Vagina (tissue), 2 donors: ENCODE measurements around the gene CGB8. TPM values are rescaled to one million over a fixed set of nuclear protein-coding genes. Genes with fewer than 3 reads are reported as not detected.
A peak's percentile ranks its signal among the peaks of the same experiment; 100 is the strongest.

ENCODE experiments used
- DNase-seq, 2 donors: peaks; one replicate each; pipeline ENCODE4 v3.0.0-alpha.2; 2017; ENCODE audit errors: extremely low spot score in 2 of 2
- H3K27ac ChIP-seq: fragments of 200-600 bp; sonication (generic); one replicate; pipeline ENCODE4 v1.5.1; 2019
- H3K27me3 ChIP-seq: fragments of 200-600 bp; sonication (generic); one replicate; pipeline ENCODE4 v1.5.1; 2019
- H3K36me3 ChIP-seq, 2 donors: fragments of 200-600 bp; sonication (generic); one replicate each; pipeline ENCODE4 v1.5.1; 2017 to 2019
- H3K4me1 ChIP-seq: fragments of 200-600 bp; sonication (generic); one replicate; pipeline ENCODE4 v1.5.1; 2019
- H3K4me3 ChIP-seq, 2 donors: fragments of 200-600 bp; sonication (generic); 1 replicate in 1 of 2; 2 replicates in 1 of 2; pipeline ENCODE4 v1.5.1; 2016 to 2019
- H3K9me3 ChIP-seq: fragments of 200-600 bp; sonication (generic); one replicate; pipeline ENCODE4 v1.5.1; 2019
- POLR2A ChIP-seq, 2 donors: fragments of 450-650 bp; IDR thresholded peaks; one replicate each; pipeline ENCODE4 v1.6.1; 2017; ENCODE audit warnings: antibody characterized with exemption in 2 of 2, mild to moderate bottlenecking in 2 of 2, moderate library complexity in 2 of 2
- POLR2AphosphoS5 ChIP-seq, 2 donors: sonication (generic); formaldehyde crosslinking; IDR thresholded peaks; one replicate each; pipeline ENCODE4 v1.9.0; 2017; ENCODE audit warnings: antibody characterized with exemption in 2 of 2, mild to moderate bottlenecking in 2 of 2, low read depth in 1 of 2; ENCODE audit not compliant: insufficient read depth in 1 of 2
- intact Hi-C: fragments of 100-400 bp; cut with DNase I; formaldehyde crosslinking; loops from one replicate; pipeline ENCODE4 v1.15.1; 2023
- total RNA-seq: library from RNA; depleted of rRNA; stranded (reverse); fragments of >200 nt; gene quantifications from one replicate; pipeline ENCODE4 v1.2.3, GENCODE V29; 2016
- TF ChIP-seq, protein P1 (sequence below), 3 experiments: fragments of 450-650 bp in 2 of 3; fragments of 200-600 bp in 1 of 3; sonication (generic) in 1 of 3; IDR thresholded peaks; one replicate each; pipeline ENCODE4 v1.5.1; 2017 to 2019; ENCODE audit warnings: antibody characterized with exemption in 3 of 3, mild to moderate bottlenecking in 2 of 3, moderate library complexity in 2 of 3

Gene CGB8
- total RNA-seq, 1 donor from 2014 or later = not detected

DNA sequence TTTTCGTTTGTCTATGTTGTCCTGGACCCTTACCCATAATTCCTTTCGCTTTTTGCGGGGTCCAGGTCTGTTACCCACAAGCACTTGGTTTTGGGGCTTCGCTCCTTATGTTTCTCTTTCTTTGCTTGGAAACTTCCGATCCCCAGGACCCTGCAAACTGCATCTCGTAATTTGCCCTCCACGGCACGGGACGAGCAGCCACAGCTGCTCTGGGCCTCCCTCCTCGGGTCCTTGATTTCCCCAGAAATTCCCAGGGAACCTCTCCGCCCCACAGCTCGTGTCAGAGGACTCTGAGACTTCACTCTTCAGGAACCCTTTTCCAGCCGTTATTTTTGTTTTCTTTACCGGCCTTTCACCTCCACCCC lies 36.9 kb upstream of the CGB8 start:
- peaks cover 29% of the 10 kb centered on the region for H3K4me1 ChIP-seq
- intact Hi-C loops = no loop called here
- DNase-seq = no peak
- H3K4me3 ChIP-seq = peak overlapping the region; percentile 69 to 72
- TF ChIP-seq POLR2AphosphoS5 (IDR thresholded peaks at IDR 0.05; ENCODE audit: insufficient read depth in 1 of 2, low read depth in 1 of 2) (no peak), POLR2A (IDR thresholded peaks at IDR 0.05) (no peak)
- TF ChIP-seq, protein P1, sequence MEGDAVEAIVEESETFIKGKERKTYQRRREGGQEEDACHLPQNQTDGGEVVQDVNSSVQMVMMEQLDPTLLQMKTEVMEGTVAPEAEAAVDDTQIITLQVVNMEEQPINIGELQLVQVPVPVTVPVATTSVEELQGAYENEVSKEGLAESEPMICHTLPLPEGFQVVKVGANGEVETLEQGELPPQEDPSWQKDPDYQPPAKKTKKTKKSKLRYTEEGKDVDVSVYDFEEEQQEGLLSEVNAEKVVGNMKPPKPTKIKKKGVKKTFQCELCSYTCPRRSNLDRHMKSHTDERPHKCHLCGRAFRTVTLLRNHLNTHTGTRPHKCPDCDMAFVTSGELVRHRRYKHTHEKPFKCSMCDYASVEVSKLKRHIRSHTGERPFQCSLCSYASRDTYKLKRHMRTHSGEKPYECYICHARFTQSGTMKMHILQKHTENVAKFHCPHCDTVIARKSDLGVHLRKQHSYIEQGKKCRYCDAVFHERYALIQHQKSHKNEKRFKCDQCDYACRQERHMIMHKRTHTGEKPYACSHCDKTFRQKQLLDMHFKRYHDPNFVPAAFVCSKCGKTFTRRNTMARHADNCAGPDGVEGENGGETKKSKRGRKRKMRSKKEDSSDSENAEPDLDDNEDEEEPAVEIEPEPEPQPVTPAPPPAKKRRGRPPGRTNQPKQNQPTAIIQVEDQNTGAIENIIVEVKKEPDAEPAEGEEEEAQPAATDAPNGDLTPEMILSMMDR (IDR thresholded peaks at IDR 0.05) = no peak
- peaks cover 0 to 24% of the 10 kb centered on the region in 2 donors for H3K36me3 ChIP-seq
- peak overlapping the region; percentile 80 for H3K27ac ChIP-seq
- H3K9me3 ChIP-seq = no peaks in the 10 kb centered on the region
- no peaks in the 10 kb centered on the region for H3K27me3 ChIP-seq

GRCh38 chr19:49085020-49085867 lies 36.3 kb upstream of the CGB8 start, which contains the start of gene SNRNP70:
Gene SNRNP70, plus strand, starts transcription at chr19:49085451. Its CDS starts 964 bp downstream, at chr19:49086415.
- DNase-seq = peak in 1 of 2 donors; percentile 98
- intact Hi-C loops = no loop called here
- TF ChIP-seq POLR2A (IDR thresholded peaks at IDR 0.05) = peak in 1 of 2 donors; percentile 77
- TF ChIP-seq POLR2AphosphoS5 (IDR thresholded peaks at IDR 0.05; ENCODE audit: insufficient read depth in 1 of 2, low read depth in 1 of 2) = peak; percentile 95 to 97
- TF ChIP-seq, protein P1 (IDR thresholded peaks at IDR 0.05) = no peak

DNA sequence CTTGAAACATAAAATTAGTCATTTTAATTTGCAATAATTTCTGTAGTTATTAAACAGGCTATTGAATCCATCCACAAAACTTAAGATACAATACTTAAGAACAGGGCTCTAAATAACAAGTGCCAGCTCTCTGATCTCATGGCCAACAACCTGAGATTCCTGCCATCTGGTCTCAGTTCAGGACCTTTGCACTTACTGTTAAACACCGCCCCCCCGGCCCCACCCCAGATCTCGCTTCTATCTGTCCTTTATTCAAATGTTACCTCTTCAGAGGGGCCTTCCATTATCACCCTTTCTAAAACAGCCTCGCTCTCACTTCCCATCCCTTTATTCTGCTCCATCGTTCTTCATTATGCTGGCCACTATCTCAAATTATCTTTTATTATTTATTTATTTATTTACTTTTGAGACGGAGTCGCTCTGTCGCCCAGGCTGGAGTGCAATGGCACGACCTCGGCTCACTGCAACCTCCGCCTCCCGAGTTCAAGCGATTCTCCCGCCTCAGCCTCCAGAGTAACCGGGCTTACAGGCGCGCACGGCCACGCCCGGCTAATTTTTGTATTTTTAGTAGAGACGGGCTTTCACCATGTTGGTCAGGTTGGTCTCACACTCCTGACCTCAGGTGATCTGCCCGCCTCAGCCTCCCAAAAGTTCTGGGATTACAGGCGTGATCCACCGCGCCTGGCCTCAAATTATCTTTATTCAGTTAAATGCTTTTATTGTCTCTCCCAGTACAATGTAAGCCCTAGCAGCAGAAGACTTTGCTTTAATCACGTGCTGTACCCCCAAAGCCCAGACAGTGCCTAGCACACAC lies 35.5 kb upstream of the CGB8 start:
- Histone ChIP-seq H3K9me3 (no peaks in the 10 kb centered on the region), H3K36me3 (peaks cover 0 to 12% of the 10 kb centered on the region in 2 donors), H3K27me3 (no peaks in the 10 kb centered on the region), H3K4me3 (peak overlapping the region; percentile 69 to 72), H3K27ac (peak overlapping the region; percentile 80), H3K4me1 (peaks cover 29% of the 10 kb centered on the region)
- no peak for DNase-seq
- intact Hi-C loops = no loop called here
- TF ChIP-seq POLR2AphosphoS5 (IDR thresholded peaks at IDR 0.05; ENCODE audit: insufficient read depth in 1 of 2, low read depth in 1 of 2) (no peak), POLR2A (IDR thresholded peaks at IDR 0.05) (no peak)
- TF ChIP-seq, protein P1 (IDR thresholded peaks at IDR 0.05) = no peak

More at GRCh38 chr19:49085020-49085867, 36.3 kb upstream of the CGB8 start, which contains the start of gene SNRNP70:
- H3K4me1 ChIP-seq = peaks cover 29% of the 10 kb centered on the region
- peak within 1 kb of the TSS; percentile 80 for H3K27ac ChIP-seq
- H3K9me3 ChIP-seq = no peaks in the 10 kb centered on the region
- H3K27me3 ChIP-seq = no peaks in the 10 kb centered on the region
- H3K4me3 ChIP-seq = peak within 1 kb of the TSS; percentile 69 to 72
- H3K36me3 ChIP-seq = peaks cover 0 to 18% of the 10 kb centered on the region in 2 donors

DNA sequence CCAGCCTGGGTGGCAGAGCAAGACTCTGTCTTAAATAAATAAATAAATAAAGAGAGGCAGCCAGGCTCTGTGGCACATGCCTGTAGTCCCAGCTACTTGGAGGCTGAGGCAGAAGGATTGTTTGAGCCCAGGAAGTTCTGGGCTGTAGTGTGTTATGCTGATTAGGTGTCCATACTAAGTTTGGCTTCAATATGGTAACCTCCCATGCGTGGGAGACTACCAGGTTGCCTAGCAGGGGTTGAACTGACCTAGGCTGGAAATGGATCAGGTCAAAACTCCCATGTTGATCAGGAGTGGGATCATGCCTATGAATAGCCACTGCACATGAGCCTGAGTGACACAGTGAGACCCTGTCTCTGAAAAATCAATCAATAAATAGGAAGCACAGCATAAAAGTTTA lies 32.4 kb upstream of the CGB8 start:
- Histone ChIP-seq H3K36me3 (no peaks in the 10 kb centered on the region), H3K27me3 (no peaks in the 10 kb centered on the region), H3K4me1 (peaks cover 11% of the 10 kb centered on the region), H3K9me3 (no peaks in the 10 kb centered on the region), H3K27ac (no peak overlapping the region), H3K4me3 (no peak overlapping the region)
- no peak for DNase-seq
- intact Hi-C loops = no loop called here
- TF ChIP-seq, protein P1 (IDR thresholded peaks at IDR 0.05) = no peak
- TF ChIP-seq POLR2AphosphoS5 (IDR thresholded peaks at IDR 0.05; ENCODE audit: insufficient read depth in 1 of 2, low read depth in 1 of 2) (no peak), POLR2A (IDR thresholded peaks at IDR 0.05) (no peak)
